ENCODE measurements around the gene SMURF2. TPM values are rescaled to one million over a fixed set of nuclear protein-coding genes. Genes with fewer than 3 reads are reported as not detected.

The SMURF2 gene
- total RNA-seq, 2 donors from 2014 or later = 30.5 to 39.8 TPM

DNA sequence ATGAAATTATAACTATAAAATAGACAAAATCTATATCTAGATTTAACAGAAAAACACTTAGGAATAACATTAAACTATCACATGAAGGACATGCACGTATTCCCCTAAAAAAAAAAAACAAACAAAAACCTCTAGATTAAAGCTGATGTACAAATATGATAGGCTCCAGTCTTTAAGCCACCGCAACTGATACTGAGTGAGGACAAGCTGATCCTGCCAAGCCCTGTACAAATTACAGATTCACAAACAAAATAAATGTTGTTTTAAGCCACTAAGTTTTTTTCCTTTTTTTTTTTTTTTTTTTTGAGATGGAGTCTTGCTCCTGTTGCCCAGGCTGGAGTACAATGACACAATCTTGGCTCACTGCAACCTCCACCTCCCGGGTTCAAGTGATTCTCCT lies 35.3 kb downstream of the SMURF2 start:
- no peak overlapping the region for H3K27ac ChIP-seq
- no peak overlapping the region for H3K4me3 ChIP-seq
- TF ChIP-seq, protein P1, sequence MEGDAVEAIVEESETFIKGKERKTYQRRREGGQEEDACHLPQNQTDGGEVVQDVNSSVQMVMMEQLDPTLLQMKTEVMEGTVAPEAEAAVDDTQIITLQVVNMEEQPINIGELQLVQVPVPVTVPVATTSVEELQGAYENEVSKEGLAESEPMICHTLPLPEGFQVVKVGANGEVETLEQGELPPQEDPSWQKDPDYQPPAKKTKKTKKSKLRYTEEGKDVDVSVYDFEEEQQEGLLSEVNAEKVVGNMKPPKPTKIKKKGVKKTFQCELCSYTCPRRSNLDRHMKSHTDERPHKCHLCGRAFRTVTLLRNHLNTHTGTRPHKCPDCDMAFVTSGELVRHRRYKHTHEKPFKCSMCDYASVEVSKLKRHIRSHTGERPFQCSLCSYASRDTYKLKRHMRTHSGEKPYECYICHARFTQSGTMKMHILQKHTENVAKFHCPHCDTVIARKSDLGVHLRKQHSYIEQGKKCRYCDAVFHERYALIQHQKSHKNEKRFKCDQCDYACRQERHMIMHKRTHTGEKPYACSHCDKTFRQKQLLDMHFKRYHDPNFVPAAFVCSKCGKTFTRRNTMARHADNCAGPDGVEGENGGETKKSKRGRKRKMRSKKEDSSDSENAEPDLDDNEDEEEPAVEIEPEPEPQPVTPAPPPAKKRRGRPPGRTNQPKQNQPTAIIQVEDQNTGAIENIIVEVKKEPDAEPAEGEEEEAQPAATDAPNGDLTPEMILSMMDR (IDR thresholded peaks at IDR 0.05) = no peak
- ATAC-seq (ENCODE audit: insufficient number of reproducible peaks, low FRiP score, low read depth) = no peak
- H3K36me3 ChIP-seq = no peaks in the 10 kb centered on the region
- no peaks in the 10 kb centered on the region for H3K27me3 ChIP-seq (replicated peaks; ENCODE audit: insufficient read depth)
- no peak for DNase-seq (ENCODE audit: low spot score)
- peaks cover 6 to 45% of the 10 kb centered on the region in 2 donors for H3K4me1 ChIP-seq (ENCODE audit: control insufficient read depth in 1 of 2, low read depth in 2 of 2)
- H3K9me3 ChIP-seq = no peaks in the 10 kb centered on the region

DNA sequence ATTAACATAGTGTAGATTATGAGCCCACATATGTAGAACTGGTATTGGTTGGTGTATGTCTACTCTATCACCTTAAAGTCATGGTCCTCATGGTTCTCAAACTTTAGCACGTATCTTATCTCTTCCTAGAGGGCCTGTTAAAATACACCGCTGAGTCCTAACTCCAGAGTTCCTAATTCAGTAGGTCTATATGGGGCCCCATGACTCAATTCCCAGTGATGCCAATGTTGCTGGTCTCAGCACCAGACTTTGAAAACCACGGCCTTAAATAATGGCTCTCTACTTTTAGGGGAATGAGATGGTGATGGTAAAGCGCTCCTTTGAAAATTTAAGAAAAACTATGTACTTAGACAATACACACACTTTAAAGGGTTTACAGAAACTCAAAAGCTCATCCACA lies 36.6 kb downstream of the SMURF2 start:
- no peak for DNase-seq (ENCODE audit: low spot score)
- TF ChIP-seq, protein P1 (IDR thresholded peaks at IDR 0.05) = no peak
- no peaks in the 10 kb centered on the region for H3K36me3 ChIP-seq
- H3K27ac ChIP-seq = no peak overlapping the region
- H3K27me3 ChIP-seq (replicated peaks; ENCODE audit: insufficient read depth) = no peaks in the 10 kb centered on the region
- H3K4me1 ChIP-seq (ENCODE audit: control insufficient read depth in 1 of 2, low read depth in 2 of 2) = peaks cover 8 to 41% of the 10 kb centered on the region in 2 donors
- ATAC-seq (ENCODE audit: insufficient number of reproducible peaks, low FRiP score, low read depth) = no peak
- no peaks in the 10 kb centered on the region for H3K9me3 ChIP-seq
- no peak overlapping the region for H3K4me3 ChIP-seq

DNA sequence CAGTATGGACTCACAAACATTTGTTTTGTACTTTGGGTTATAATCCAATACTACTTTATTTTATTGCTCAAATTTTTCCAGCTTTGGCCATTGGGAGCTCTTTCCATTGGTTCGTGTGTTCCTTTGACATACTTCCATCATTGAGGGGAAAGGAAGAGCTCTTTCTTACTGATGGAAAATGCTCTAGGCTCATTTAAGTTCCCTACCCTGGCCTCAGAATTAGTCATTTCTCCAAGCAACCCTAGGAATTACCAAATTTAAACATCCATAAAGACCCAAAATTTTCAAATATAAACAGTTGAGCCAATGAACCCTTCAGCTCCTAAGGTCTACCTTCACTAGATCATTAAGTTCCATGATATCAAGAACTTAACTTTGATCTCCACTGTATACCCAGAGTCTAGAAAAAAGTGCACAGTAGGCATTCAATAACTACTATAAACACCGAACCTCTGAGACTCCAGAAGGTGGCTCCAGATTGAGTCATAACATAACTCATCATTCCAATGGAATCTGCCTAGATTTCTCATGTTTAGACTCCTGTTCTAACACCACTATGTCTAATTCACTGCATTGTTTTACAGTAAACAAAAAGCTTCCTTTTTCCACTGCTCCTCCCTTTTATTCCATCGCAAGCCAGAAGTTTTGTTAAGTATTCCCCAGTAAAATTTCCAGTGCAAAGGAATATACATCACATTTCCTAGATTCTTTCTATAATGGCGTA lies 39.0 kb downstream of the SMURF2 start:
- Histone ChIP-seq H3K4me3 (no peak overlapping the region), H3K27me3 (replicated peaks; ENCODE audit: insufficient read depth) (no peaks in the 10 kb centered on the region), H3K4me1 (ENCODE audit: control insufficient read depth in 1 of 2, low read depth in 2 of 2) (peaks cover 8 to 30% of the 10 kb centered on the region in 2 donors), H3K36me3 (no peaks in the 10 kb centered on the region), H3K27ac (no peak overlapping the region), H3K9me3 (no peaks in the 10 kb centered on the region)
- DNase-seq (ENCODE audit: low spot score) (no peak), ATAC-seq (ENCODE audit: insufficient number of reproducible peaks, low FRiP score, low read depth) (no peak)
- TF ChIP-seq, protein P1 (IDR thresholded peaks at IDR 0.05) = no peak

DNA sequence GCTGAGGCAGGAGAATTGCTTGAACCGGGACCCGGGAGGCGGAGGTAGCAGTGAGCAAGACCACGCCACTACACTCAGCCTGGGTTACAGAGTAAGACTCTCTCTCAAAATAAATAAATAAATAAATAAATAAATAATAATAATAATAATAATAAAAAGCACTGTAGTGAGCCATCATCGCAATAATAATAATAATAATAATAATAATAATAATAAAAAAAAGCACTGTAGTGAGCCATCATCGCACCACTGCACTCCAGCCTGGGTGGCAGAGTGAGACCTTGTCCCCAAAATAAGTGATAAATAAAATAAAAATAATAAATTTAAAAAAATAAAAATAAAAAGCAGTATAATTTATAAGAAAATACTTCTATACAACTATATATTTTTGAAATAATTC lies 40.3 kb downstream of the SMURF2 start:
- H3K27me3 ChIP-seq (replicated peaks; ENCODE audit: insufficient read depth) = no peaks in the 10 kb centered on the region
- ATAC-seq (ENCODE audit: insufficient number of reproducible peaks, low FRiP score, low read depth) (no peak), DNase-seq (ENCODE audit: low spot score) (no peak)
- H3K4me1 ChIP-seq (ENCODE audit: control insufficient read depth in 1 of 2, low read depth in 2 of 2) = peaks cover 8 to 18% of the 10 kb centered on the region in 2 donors
- H3K36me3 ChIP-seq = no peaks in the 10 kb centered on the region
- H3K9me3 ChIP-seq = no peaks in the 10 kb centered on the region
- no peak overlapping the region for H3K4me3 ChIP-seq
- H3K27ac ChIP-seq = no peak overlapping the region
- TF ChIP-seq, protein P1 (IDR thresholded peaks at IDR 0.05) = no peak

DNA sequence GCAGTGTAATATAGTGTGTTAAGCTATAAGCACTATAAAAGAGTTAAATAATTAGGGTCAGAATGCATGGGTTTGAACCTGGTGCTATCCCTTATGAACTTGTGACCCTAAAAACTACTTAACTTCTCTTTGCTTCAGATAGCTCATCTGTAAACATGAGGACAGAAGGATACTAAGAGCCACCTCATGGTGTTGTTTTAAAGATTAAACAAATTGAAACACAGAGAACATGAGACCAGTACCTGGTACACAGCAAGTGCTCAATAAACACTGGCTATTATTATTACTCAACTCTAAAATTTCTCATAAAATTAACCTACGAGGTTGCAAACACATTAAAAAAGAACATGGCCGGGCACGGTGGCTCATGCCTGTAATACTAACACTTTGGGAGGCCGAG lies 43.3 kb downstream of the SMURF2 start:
- ATAC-seq (ENCODE audit: insufficient number of reproducible peaks, low FRiP score, low read depth) = no peak
- no peaks in the 10 kb centered on the region for H3K9me3 ChIP-seq
- no peak for DNase-seq (ENCODE audit: low spot score)
- H3K27me3 ChIP-seq (replicated peaks; ENCODE audit: insufficient read depth) = no peaks in the 10 kb centered on the region
- no peak overlapping the region for H3K4me3 ChIP-seq
- TF ChIP-seq, protein P1 (IDR thresholded peaks at IDR 0.05) = no peak
- peaks cover 20 to 33% of the 10 kb centered on the region in 2 donors for H3K4me1 ChIP-seq (ENCODE audit: control insufficient read depth in 1 of 2, low read depth in 2 of 2)
- H3K27ac ChIP-seq = no peak overlapping the region
- no peaks in the 10 kb centered on the region for H3K36me3 ChIP-seq
